Measurements from ENCODE around the gene MYF6. TPM values are rescaled to one million over a fixed set of nuclear protein-coding genes. Genes with fewer than 3 reads are reported as not detected.

MYF6 gene
- total and polyA plus RNA-seq, 2 of the 8 experiments (the other 6 are each of a cell fraction or from before 2014, with no cell fraction given) = 0.39 TPM; not detected in 1

DNA sequence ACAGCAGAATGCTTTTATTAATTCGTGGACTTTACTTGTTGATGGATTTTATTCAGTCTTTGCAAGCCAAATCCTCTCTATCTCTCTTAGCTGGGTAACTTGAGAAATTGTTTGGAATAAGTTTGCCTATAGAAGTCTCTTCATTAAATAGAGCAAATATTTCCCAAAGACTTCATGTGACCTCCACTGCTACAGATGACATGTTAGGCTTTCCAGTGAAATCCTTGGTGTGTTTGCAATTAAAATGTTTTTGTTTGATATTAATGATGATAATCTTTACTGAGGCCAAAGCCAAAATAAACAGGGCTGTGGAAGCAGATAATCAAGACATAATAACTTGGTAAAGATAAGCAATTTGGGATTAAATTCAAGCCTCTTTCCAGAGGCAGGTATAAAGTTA is 4.4 kb downstream of the MYF6 start:
- no peak overlapping the region for H3K18ac ChIP-seq (ENCODE audit: extremely low read depth, low read length)
- no peak overlapping the region for H2BK15ac ChIP-seq (ENCODE audit: low read length)
- peaks cover 24 to 49% (median 45%) of the 10 kb centered on the region in 4 experiments for H3K27me3 ChIP-seq (replicated peaks in 1 of 4; ENCODE audit: control insufficient read depth in 3 of 4, extremely low read depth in 1 of 4, insufficient read depth in 3 of 4, low read length in 3 of 4)
- DNase-seq (ENCODE audit: low read depth in 1 of 2, low spot score in 2 of 2) (no peak), FAIRE-seq (no peak)
- no peak overlapping the region for H3K27ac ChIP-seq (ENCODE audit: low read depth, low read length)
- H3K79me2 ChIP-seq (ENCODE audit: control insufficient read depth in 1 of 2, insufficient read depth in 2 of 2, low read length in 2 of 2) = no peaks in the 10 kb centered on the region
- no peaks in the 10 kb centered on the region for H3K9me3 ChIP-seq (ENCODE audit: insufficient read depth in 2 of 2, low read depth in 1 of 2, low read length in 1 of 2)
- H3K9ac ChIP-seq (replicated peaks in 1 of 4; ENCODE audit: extremely low read depth in 1 of 4, low read depth in 3 of 4, low read length in 3 of 4) = no peak overlapping the region
- H2BK120ac ChIP-seq (replicated peaks; ENCODE audit: low read depth, low read length) = no peak overlapping the region
- no peak overlapping the region for H2AK5ac ChIP-seq (ENCODE audit: low read depth, low read length)
- H3K14ac ChIP-seq (ENCODE audit: insufficient read length) = no peak overlapping the region
- no peak for TF ChIP-seq SIN3A (conservative IDR thresholded peaks at IDR 0.05 in 1 of 2, IDR thresholded peaks at IDR 0.05 in 1 of 2; ENCODE audit: low read depth in 1 of 2, low read length in 2 of 2)
- TF ChIP-seq CREB1 (IDR thresholded peaks at IDR 0.05) = no peak
- no peak for TF ChIP-seq PHF8 (conservative IDR thresholded peaks at IDR 0.05; ENCODE audit: low read depth, low read length)
- no peak for TF ChIP-seq SP1 (IDR thresholded peaks at IDR 0.05; ENCODE audit: low read depth, low read length)
- TF ChIP-seq BRCA1 (IDR thresholded peaks at IDR 0.05; ENCODE audit: low read depth, low read length) = no peak
- no peak for TF ChIP-seq TBP (IDR thresholded peaks at IDR 0.05; ENCODE audit: low read depth, low read length)
- no peak for TF ChIP-seq ZNF274 (IDR thresholded peaks at IDR 0.05; ENCODE audit: borderline replicate concordance, extremely low read depth, low read length)
- no peak overlapping the region for H2BK12ac ChIP-seq (ENCODE audit: low read depth, low read length)
- no peaks in the 10 kb centered on the region for H3K36me3 ChIP-seq (ENCODE audit: control insufficient read depth in 2 of 4, insufficient read depth in 4 of 4, low read length in 3 of 4)
- H2AFZ ChIP-seq (ENCODE audit: low read length) = no peak overlapping the region
- no peak overlapping the region for H4K8ac ChIP-seq (ENCODE audit: extremely low read depth, insufficient read depth, low read length)
- no peak overlapping the region for H4K5ac ChIP-seq (ENCODE audit: insufficient read length, low read depth, low read length)
- H3K56ac ChIP-seq (replicated peaks; ENCODE audit: insufficient read length, low read depth, low read length) = no peak overlapping the region
- H3K4me2 ChIP-seq (ENCODE audit: insufficient read depth in 1 of 2, low read depth in 2 of 2, low read length in 2 of 2) = no peak overlapping the region
- POLR2A ChIA-PET (ENCODE audit: partially characterized antibody) = no interaction called here
- peaks cover 0 to 2% of the 10 kb centered on the region in 2 experiments for H4K20me1 ChIP-seq (replicated peaks in 1 of 2; ENCODE audit: control insufficient read depth in 1 of 2, insufficient read depth in 2 of 2, low read length in 2 of 2)
- H3K23ac ChIP-seq (ENCODE audit: insufficient read length) = no peak overlapping the region
- no peak overlapping the region for H2BK20ac ChIP-seq (ENCODE audit: low read length)
- no peak overlapping the region for H3K4me3 ChIP-seq (ENCODE audit: extremely low read depth in 1 of 4, insufficient read depth in 2 of 4, low read depth in 3 of 4, low read length in 4 of 4)
- no peak overlapping the region for H4K91ac ChIP-seq (replicated peaks; ENCODE audit: insufficient read length, low read length)
- peaks cover 14% of the 10 kb centered on the region for H3K23me2 ChIP-seq (ENCODE audit: low read depth, low read length)
- no peak overlapping the region for H3K4ac ChIP-seq (replicated peaks; ENCODE audit: insufficient read length, low read depth, low read length)
- no peaks in the 10 kb centered on the region for H3K79me1 ChIP-seq (ENCODE audit: low read depth, low read length)
- 84% methylated on average over 1 of the region's 1 CpG; no CpG with 5 or more reads in 1 of the 2 experiments for WGBS, 2 experiments (ENCODE audit: extremely low coverage in 1 of 2, insufficient coverage in 1 of 2, insufficient read length in 1 of 2, insufficient replicate concordance in 2 of 2, low coverage in 1 of 2, low lambda C conversion rate in 2 of 2, missing lambda C conversion rate in 1 of 2)
- peaks cover 14 to 38% (median 29%) of the 10 kb centered on the region in 4 experiments for H3K4me1 ChIP-seq (replicated peaks in 1 of 4; ENCODE audit: control insufficient read depth in 3 of 4, insufficient read depth in 4 of 4, low read length in 3 of 4)
- H2BK5ac ChIP-seq (ENCODE audit: low read depth, low read length) = no peak overlapping the region
- CTCF ChIA-PET (ENCODE audit: partially characterized antibody) = interaction anchor here (0.6 to 2.6 kb wide), 5 partner anchors 28 to 298 kb away, joined by 3 to 10 read pairs (median 4); no protein-coding TSS in a partner anchor

Data from H1 (cell line).